LNCaP clone FGC (cell line): ENCODE measurements around the gene CHIC2.
A peak's percentile ranks its signal among the peaks of the same experiment; 100 is the strongest.

Experiments used
- DNase-seq: peaks from one replicate; pipeline ENCODE4 v3.0.0-alpha.2; 2011; ENCODE audit warnings: low read depth
- H3K4me3 ChIP-seq: 2 replicates; pipeline ENCODE4 v1.5.1; 2011; ENCODE audit warnings: mild to moderate bottlenecking, low read depth, low read length, control low read depth
- TF ChIP-seq, protein P1 (sequence below): IDR thresholded peaks from 2 replicates; pipeline ENCODE4 v1.5.1; 2012; ENCODE audit warnings: mild to moderate bottlenecking; ENCODE audit not compliant: control insufficient read depth, insufficient read depth; ENCODE audit errors: extremely low read depth

The CHIC2 gene

DNA sequence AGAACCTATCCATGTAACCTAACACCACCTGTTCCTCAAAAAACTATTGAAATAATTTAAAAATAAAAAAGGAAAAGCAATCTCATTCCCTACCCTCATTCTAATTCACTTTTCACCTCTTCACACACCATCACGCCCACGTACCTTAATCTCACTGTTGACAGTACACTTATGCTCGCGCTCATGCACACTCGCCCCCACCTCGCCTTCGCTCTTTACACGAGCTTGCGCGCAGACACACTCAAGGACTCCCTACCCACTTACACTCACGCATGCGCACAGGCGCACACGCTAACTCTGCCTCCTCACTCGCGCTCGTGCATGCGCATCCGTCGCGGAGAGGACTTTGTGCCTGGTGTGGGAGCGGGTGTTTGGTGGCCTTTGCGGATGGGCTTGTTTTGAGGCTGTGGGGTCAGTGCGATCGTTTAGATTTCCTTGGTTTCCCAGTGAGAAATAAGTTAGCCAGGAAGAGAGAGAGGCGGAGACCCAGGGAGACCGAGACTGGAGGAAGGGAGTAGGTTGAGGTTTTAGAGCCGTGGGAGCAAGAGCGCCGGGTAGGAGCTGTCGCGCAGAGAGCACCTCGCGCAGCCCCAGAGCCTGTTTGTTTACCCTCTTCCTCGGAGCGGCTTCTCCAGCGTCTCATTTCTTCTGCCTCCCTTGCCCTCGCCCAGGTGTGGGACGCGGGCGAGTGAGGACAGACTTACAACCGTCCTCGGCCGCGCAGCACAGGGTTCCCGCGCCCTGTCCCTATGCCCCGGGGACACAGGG, 27.4 kb upstream of the CHIC2 start:
- H3K4me3 ChIP-seq = peak overlapping the region; percentile 57
- no peak for DNase-seq
- TF ChIP-seq, protein P1, sequence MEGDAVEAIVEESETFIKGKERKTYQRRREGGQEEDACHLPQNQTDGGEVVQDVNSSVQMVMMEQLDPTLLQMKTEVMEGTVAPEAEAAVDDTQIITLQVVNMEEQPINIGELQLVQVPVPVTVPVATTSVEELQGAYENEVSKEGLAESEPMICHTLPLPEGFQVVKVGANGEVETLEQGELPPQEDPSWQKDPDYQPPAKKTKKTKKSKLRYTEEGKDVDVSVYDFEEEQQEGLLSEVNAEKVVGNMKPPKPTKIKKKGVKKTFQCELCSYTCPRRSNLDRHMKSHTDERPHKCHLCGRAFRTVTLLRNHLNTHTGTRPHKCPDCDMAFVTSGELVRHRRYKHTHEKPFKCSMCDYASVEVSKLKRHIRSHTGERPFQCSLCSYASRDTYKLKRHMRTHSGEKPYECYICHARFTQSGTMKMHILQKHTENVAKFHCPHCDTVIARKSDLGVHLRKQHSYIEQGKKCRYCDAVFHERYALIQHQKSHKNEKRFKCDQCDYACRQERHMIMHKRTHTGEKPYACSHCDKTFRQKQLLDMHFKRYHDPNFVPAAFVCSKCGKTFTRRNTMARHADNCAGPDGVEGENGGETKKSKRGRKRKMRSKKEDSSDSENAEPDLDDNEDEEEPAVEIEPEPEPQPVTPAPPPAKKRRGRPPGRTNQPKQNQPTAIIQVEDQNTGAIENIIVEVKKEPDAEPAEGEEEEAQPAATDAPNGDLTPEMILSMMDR = no peak

DNA sequence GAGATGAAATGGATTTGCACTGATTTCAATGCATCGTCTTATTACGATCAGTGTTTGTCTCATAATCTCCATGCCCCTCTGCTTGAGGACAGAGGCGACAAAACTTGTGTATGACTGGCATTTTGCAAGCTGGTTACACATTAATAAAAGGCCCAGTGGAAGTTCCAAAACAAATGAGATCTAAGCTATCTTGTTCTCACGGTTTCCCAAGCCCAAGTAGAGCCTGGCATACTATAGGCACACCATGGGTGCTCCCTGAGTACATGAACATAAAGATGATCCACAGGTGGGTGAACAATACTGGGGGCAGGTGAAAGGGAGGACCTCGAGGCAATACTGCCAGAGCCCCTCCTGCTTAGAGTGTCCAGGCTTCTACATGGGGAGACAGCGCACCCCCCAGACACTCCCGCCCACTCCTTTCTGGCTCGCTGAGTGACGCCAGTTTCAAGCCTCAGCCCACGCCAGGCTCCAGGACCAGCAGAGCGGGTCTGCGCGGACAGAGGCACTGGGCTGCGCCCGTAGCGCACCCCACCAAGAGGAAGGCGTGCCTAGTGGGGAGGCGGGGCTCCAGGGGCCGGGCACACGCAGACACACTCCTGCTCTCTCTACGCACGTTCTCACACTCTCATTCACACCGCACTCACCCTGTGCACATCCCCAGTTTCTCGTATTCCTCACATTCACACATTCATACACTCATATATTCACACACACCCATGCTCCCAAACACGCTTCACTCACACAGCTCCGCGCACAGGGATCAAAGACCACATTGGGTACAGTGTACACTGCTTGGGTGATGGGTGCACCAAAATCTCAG, 26.6 kb upstream of the CHIC2 start:
- DNase-seq = no peak
- peak overlapping the region; percentile 57 for H3K4me3 ChIP-seq
- TF ChIP-seq, protein P1 = no peak

DNA sequence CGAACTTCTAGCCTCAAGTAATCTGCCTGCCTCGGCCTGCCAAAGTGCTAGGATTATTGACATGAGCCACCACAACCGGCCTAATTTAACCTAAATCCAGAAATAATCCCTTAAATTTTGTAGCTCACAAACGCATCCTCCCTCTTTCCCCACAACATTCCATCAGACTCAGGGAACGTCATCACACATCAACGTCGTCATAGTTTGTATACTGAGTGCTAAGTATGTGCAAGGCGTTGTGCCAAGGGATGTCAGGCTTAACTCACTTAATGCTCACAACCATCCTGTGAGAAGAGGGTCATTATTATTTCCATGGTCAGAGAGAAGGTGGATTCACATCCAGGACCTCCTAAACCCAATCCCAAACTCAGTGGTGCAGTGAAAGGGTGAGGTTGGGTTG, 26.0 kb upstream of the CHIC2 start:
- TF ChIP-seq, protein P1 = no peak
- DNase-seq = no peak
- no peak overlapping the region for H3K4me3 ChIP-seq

DNA sequence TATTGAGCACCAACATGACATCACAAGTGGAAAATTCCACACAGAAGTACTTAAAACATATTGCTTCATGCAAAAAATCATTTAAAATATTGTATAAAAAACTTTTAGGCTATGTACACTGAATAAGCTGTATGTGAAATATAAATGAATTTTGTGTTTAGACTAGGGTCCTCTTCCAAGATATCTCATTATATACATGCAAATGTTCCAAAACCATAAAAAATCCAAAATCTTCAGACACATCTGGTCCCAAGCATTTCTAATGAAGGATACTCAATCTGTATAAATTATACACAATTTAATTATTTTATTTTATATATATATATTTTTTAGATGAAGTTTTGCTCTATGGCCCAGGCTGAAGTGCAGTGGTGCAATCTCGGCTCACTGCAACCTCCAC, 25.5 kb upstream of the CHIC2 start:
- DNase-seq = no peak
- TF ChIP-seq, protein P1 = no peak

DNA sequence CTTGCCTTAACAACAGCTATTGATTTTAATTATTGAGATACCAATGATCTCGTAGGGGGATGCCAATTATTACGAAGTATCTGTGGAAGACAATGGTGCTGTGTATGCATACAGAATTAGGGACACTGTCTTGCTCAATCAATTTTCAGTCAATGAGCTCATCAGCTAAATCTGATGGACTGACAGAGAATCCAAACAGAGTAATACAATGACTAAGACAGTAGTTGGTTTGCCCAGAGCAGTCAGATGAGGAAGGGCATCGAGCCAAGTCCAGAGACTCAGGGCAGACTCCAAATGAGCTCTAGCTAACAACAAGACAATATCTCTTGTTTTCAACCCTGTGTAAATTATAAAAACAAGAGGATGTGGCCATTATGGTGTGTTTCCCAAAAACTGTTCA, 20.9 kb upstream of the CHIC2 start:
- no peak overlapping the region for H3K4me3 ChIP-seq
- TF ChIP-seq, protein P1 = no peak
- DNase-seq = no peak

More for the DNA sequence above, 25.5 kb upstream of the CHIC2 start:
- no peak overlapping the region for H3K4me3 ChIP-seq

DNA sequence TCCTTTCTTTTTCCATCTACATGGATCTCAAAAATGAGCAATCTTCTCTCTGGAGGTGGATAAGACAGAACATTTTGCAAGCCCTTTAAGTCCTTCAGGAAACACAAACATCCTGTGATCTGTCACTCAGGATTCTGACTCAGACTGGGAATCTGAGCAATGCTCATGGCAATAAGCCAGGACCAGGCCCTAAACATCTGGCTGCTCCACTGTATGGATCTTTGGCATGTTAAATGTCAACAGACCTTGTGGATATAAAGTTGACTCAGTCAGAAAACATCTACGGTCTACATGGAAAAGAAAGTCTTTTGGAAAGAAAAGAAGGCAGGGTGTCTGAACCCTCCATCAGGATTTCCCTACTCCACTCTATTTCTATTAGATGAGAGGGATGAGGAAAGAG, 17.8 kb upstream of the CHIC2 start:
- no peak for DNase-seq
- TF ChIP-seq, protein P1 = no peak
- H3K4me3 ChIP-seq = no peak overlapping the region
